Anterior cingulate cortex (tissue), 58 donors: ENCODE results near the gene SYNGR1.

Source experiments
- DNase-seq, 58 donors: peaks; one replicate each; lab custom pipeline; 2025; lab: John Stamatoyannopoulos, UW

The SYNGR1 gene

GRCh38 chr22:39364714-39365491 lies 15.1 kb downstream of the SYNGR1 start:
- peak in 2 of 58 donors; percentile 31 to 40 for DNase-seq

- DNase-seq = no peak
These were observed 15.6 kb downstream of the SYNGR1 start for GRCh38 chr22:39365492-39365780.

GRCh38 chr22:39367035-39367434 lies 17.2 kb downstream of the SYNGR1 start:
- no peak for DNase-seq

GRCh38 chr22:39368461-39368911 lies 18.7 kb downstream of the SYNGR1 start:
- no peak for DNase-seq

- DNase-seq = no peak
These were observed 19.4 kb downstream of the SYNGR1 start for GRCh38 chr22:39369186-39369585.

GRCh38 chr22:39369586-39369985 lies 19.8 kb downstream of the SYNGR1 start:
- no peak for DNase-seq

GRCh38 chr22:39371732-39372131 lies 21.9 kb downstream of the SYNGR1 start:
- no peak for DNase-seq

- no peak for DNase-seq
These were observed 24.4 kb downstream of the SYNGR1 start for GRCh38 chr22:39374191-39374590.

- no peak for DNase-seq
These were observed 25.0 kb downstream of the SYNGR1 start for GRCh38 chr22:39374801-39375200.

GRCh38 chr22:39375646-39376045 lies 25.9 kb downstream of the SYNGR1 start:
- no peak for DNase-seq

GRCh38 chr22:39379756-39380730 lies 30.3 kb downstream of the SYNGR1 start:
- DNase-seq = no peak

- DNase-seq = no peak
These were observed 31.4 kb downstream of the SYNGR1 start for GRCh38 chr22:39381009-39381755.

- DNase-seq = no peak
These were observed 32.1 kb downstream of the SYNGR1 start for GRCh38 chr22:39381930-39382329.

- DNase-seq = no peak
These were observed 32.6 kb downstream of the SYNGR1 start for GRCh38 chr22:39382410-39382809.

GRCh38 chr22:39383841-39384625 lies 34.2 kb downstream of the SYNGR1 start:
- DNase-seq = no peak

GRCh38 chr22:39384750-39385480 lies 35.1 kb downstream of the SYNGR1 start:
- peak in 13 of 58 donors; percentile 11 to 51 (median 22) for DNase-seq

- peak in 53 of 58 donors; percentile 22 to 83 (median 57) for DNase-seq
These were observed 38.6 kb downstream of the SYNGR1 start for GRCh38 chr22:39388261-39389011.

- no peak for DNase-seq
These were observed 39.6 kb downstream of the SYNGR1 start for GRCh38 chr22:39389420-39389819.
